CD4-positive, alpha-beta T cell treated with Interleukin-2 at 100 ng/mL for 4 hours (primary cell): Measurements from ENCODE around the gene FAR2.

Experiments
- DNase-seq: peaks from one replicate; pipeline ENCODE4 v3.0.0-alpha.2; 2020; ENCODE audit warnings: low spot score

Gene FAR2

GRCh38 chr12:29204521-29204920 is 55.4 kb downstream of the FAR2 start:
- DNase-seq, result no peak

GRCh38 chr12:29207120-29207519 is 58.0 kb downstream of the FAR2 start:
- no peak for DNase-seq

GRCh38 chr12:29208060-29208459 is 59.0 kb downstream of the FAR2 start:
- DNase-seq, result no peak

- DNase-seq, result no peak
Measured at GRCh38 chr12:29208936-29209701, 60.0 kb downstream of the FAR2 start.

- no peak for DNase-seq
Measured at GRCh38 chr12:29211696-29212095, 62.6 kb downstream of the FAR2 start.

GRCh38 chr12:29212682-29213403 is 63.8 kb downstream of the FAR2 start:
- no peak for DNase-seq

GRCh38 chr12:29216266-29216665 is 67.2 kb downstream of the FAR2 start:
- no peak for DNase-seq

GRCh38 chr12:29216797-29217575 is 67.9 kb downstream of the FAR2 start:
- no peak for DNase-seq

- DNase-seq, result no peak
Measured at GRCh38 chr12:29220632-29221336, 71.7 kb downstream of the FAR2 start.

GRCh38 chr12:29222200-29222599 is 73.1 kb downstream of the FAR2 start:
- no peak for DNase-seq

GRCh38 chr12:29223426-29223825 is 74.3 kb downstream of the FAR2 start:
- no peak for DNase-seq

GRCh38 chr12:29223956-29224543 is 75.0 kb downstream of the FAR2 start:
- no peak for DNase-seq

GRCh38 chr12:29224572-29224971 is 75.5 kb downstream of the FAR2 start:
- no peak for DNase-seq

GRCh38 chr12:29225834-29226233 is 76.8 kb downstream of the FAR2 start:
- DNase-seq, result no peak

GRCh38 chr12:29226616-29227015 is 77.5 kb downstream of the FAR2 start:
- no peak for DNase-seq

- DNase-seq, result no peak
Measured at GRCh38 chr12:29228474-29229157, 79.5 kb downstream of the FAR2 start.

GRCh38 chr12:29229158-29229505 is 80.1 kb downstream of the FAR2 start:
- no peak for DNase-seq

GRCh38 chr12:29229937-29230336 is 80.9 kb downstream of the FAR2 start:
- no peak for DNase-seq

GRCh38 chr12:29230800-29231560 is 81.9 kb downstream of the FAR2 start:
- DNase-seq, result no peak

GRCh38 chr12:29232086-29232485 is 83.0 kb downstream of the FAR2 start:
- DNase-seq, result no peak

- DNase-seq, result no peak
Measured at GRCh38 chr12:29234552-29234951, 85.5 kb downstream of the FAR2 start.
